IMR-90 (cell line): ENCODE data around the gene ZYX. TPM values are rescaled to one million over a fixed set of nuclear protein-coding genes. Genes with fewer than 3 reads are reported as not detected.
A peak's percentile ranks its signal among the peaks of the same experiment; 100 is the strongest.

Experiments
- ATAC-seq: fragments of 200-7000 bp; cut with Tn5 transposase; 2 replicates; pipeline ENCODE4 v1.9.1; 2020; ENCODE audit warnings: low read depth, mild to moderate bottlenecking, moderate library complexity
- BruUV-seq: library from RNA; stranded (reverse); fragments of 400-500 nt; replicated peaks from 2 replicates; lab custom pipeline; 2021; lab: Mats Ljungman, UMichigan
- CTCF ChIA-PET: fragments of 300-600 bp; formaldehyde crosslinking; extraction: SDS; loops from one replicate; lab custom pipeline; 2021; ENCODE audit warnings: antibody characterized with exemption; lab: Yijun Ruan, JAX
- POLR2A ChIA-PET: fragments of 300-600 bp; sonication (Branson Sonifier 250); formaldehyde crosslinking; loops from one replicate; lab custom pipeline; 2022; ENCODE audit warnings: antibody characterized with exemption; ENCODE audit not compliant: unreplicated experiment; lab: Charles Lee
- DNase-seq: peaks from one replicate; pipeline ENCODE4 v3.0.0; 2013
- H2AFZ ChIP-seq: replicated peaks from 2 replicates; pipeline ENCODE3; 2013; ENCODE audit warnings: low read length, mild to moderate bottlenecking; ENCODE audit not compliant: poor library complexity
- H2AK5ac ChIP-seq: 2 replicates; pipeline ENCODE4 v1.6.1; 2013; ENCODE audit warnings: low read depth, low read length, inconsistent platforms
- H2AK9ac ChIP-seq: replicated peaks from 2 replicates; pipeline ENCODE3; 2013; ENCODE audit warnings: mild to moderate bottlenecking, low read depth, low read length, moderate library complexity; ENCODE audit not compliant: poor library complexity
- H2BK120ac ChIP-seq: 2 replicates; pipeline ENCODE4 v1.6.1; 2013; ENCODE audit warnings: low read depth, low read length, inconsistent platforms
- H2BK15ac ChIP-seq: 3 replicates; pipeline ENCODE4 v1.6.1; 2013; ENCODE audit warnings: low read depth, low read length, inconsistent platforms
- H2BK20ac ChIP-seq: 2 replicates; pipeline ENCODE4 v1.6.1; 2013; ENCODE audit warnings: low read depth, mild to moderate bottlenecking, inconsistent platforms, low read length, moderate library complexity
- H2BK5ac ChIP-seq: 2 replicates; pipeline ENCODE4 v1.6.1; 2013; ENCODE audit warnings: mild to moderate bottlenecking, low read depth, low read length, inconsistent platforms; ENCODE audit not compliant: poor library complexity, severe bottlenecking
- H3K14ac ChIP-seq: replicated peaks from 2 replicates; pipeline ENCODE4 v1.6.1; 2013; ENCODE audit warnings: low read depth, low read length, inconsistent platforms
- H3K18ac ChIP-seq: 2 replicates; pipeline ENCODE4 v1.6.1; 2013; ENCODE audit warnings: low read depth, low read length, control low read depth
- H3K23ac ChIP-seq: 2 replicates; pipeline ENCODE4 v1.6.1; 2013; ENCODE audit warnings: low read depth, low read length, inconsistent platforms
- H3K27ac ChIP-seq: 2 replicates; pipeline ENCODE4 v1.5.1; 2013; ENCODE audit warnings: mild to moderate bottlenecking, control low read depth, low read length; ENCODE audit not compliant: insufficient read depth
- H3K27me3 ChIP-seq: 2 replicates; pipeline ENCODE4 v1.6.1; 2013; ENCODE audit warnings: low read length; ENCODE audit not compliant: control insufficient read depth, insufficient read depth
- H3K36me3 ChIP-seq: 2 replicates; pipeline ENCODE4 v1.6.1; 2013; ENCODE audit warnings: low read length, mixed read lengths; ENCODE audit not compliant: control insufficient read depth, insufficient read depth
- H3K4ac ChIP-seq: 2 replicates; pipeline ENCODE4 v1.6.1; 2013; ENCODE audit warnings: low read depth, low read length, inconsistent platforms
- H3K4me1 ChIP-seq: 2 replicates; pipeline ENCODE4 v1.6.1; 2013; ENCODE audit warnings: low read length, mixed read lengths; ENCODE audit not compliant: control insufficient read depth, insufficient read depth
- H3K4me2 ChIP-seq: 2 replicates; pipeline ENCODE4 v1.6.1; 2013; ENCODE audit warnings: low read depth, mild to moderate bottlenecking, control low read depth, low read length, moderate library complexity
- H3K4me3 ChIP-seq: 2 replicates; pipeline ENCODE4 v1.5.1; 2013; ENCODE audit warnings: low read depth, mild to moderate bottlenecking, control low read depth, low read length, moderate library complexity; ENCODE audit not compliant: insufficient read depth
- H3K56ac ChIP-seq: 2 replicates; pipeline ENCODE4 v1.6.1; 2013; ENCODE audit warnings: low read length, inconsistent platforms; ENCODE audit not compliant: insufficient read depth; ENCODE audit errors: extremely low read depth
- H3K79me1 ChIP-seq, 2 experiments: 2 replicates each; pipeline ENCODE4 v1.6.1; 2013; ENCODE audit warnings: low read length in 2 of 2, inconsistent platforms in 1 of 2, low read depth in 1 of 2
- H3K9ac ChIP-seq: 2 replicates; pipeline ENCODE4 v1.6.1; 2013; ENCODE audit warnings: low read depth, low read length, control low read depth
- H3K9me1 ChIP-seq: 2 replicates; pipeline ENCODE4 v1.6.1; 2013; ENCODE audit warnings: low read length, inconsistent platforms; ENCODE audit not compliant: insufficient read depth
- H3K9me3 ChIP-seq: 2 replicates; pipeline ENCODE4 v1.6.1; 2013; ENCODE audit warnings: low read length; ENCODE audit not compliant: control insufficient read depth, insufficient read depth
- H4K20me1 ChIP-seq: 2 replicates; pipeline ENCODE4 v1.6.1; 2013; ENCODE audit warnings: low read length, inconsistent platforms; ENCODE audit not compliant: insufficient read depth
- H4K5ac ChIP-seq: 2 replicates; pipeline ENCODE4 v1.6.1; 2013; ENCODE audit warnings: mild to moderate bottlenecking, low read depth, low read length, control low read depth
- H4K8ac ChIP-seq, 2 experiments: 2 replicates each; pipeline ENCODE4 v1.6.1; 2013; ENCODE audit warnings: low read depth in 2 of 2, low read length in 2 of 2, control low read depth in 1 of 2, inconsistent platforms in 1 of 2
- H4K91ac ChIP-seq: 2 replicates; pipeline ENCODE4 v1.6.1; 2013; ENCODE audit warnings: low read depth, low read length, inconsistent platforms; ENCODE audit not compliant: insufficient read depth
- FOS ChIP-seq: fragments of 150-350 bp; IDR thresholded peaks from 2 replicates; pipeline ENCODE4 v1.6.1; 2016; ENCODE audit warnings: low read depth, low read length
- RFX5 ChIP-seq: IDR thresholded peaks from 2 replicates; pipeline ENCODE4 v1.8.0; 2012; ENCODE audit warnings: low read depth, mild to moderate bottlenecking, low read length, moderate library complexity
- SMC3 ChIP-seq: fragments of 150-350 bp; IDR thresholded peaks from 2 replicates; pipeline ENCODE4 v1.6.1; 2016; ENCODE audit warnings: low read depth, mild to moderate bottlenecking, antibody characterized with exemption, low read length, moderate library complexity
- WGBS, 2 experiments: methylation state at CpG; one replicate each; pipeline versions ENCODE4 v1.1.5 to v1.1.7; 2013; ENCODE audit warnings: missing lambda C conversion rate in 2 of 2; ENCODE audit not compliant: insufficient read length in 1 of 2; ENCODE audit errors: extremely low coverage in 2 of 2; 5-methylcytosine and 5-hydroxymethylcytosine counted together
- dilution Hi-C: fragments of 300-500 bp; cut with HindIII; formaldehyde crosslinking; loops from one replicate; pipeline ENCODE4 v1.14.3; 2018; ENCODE audit warnings: low sequenced_read_pairs; ENCODE audit not compliant: unreplicated experiment
- in situ Hi-C: fragments of 300-500 bp; cut with MboI; formaldehyde crosslinking; loops from 3 replicates; pipeline ENCODE4 v1.14.3; 2019; ENCODE audit warnings: low sequenced_read_pairs, inconsistent platforms, mixed read lengths
- intact Hi-C: fragments of 100-400 bp; cut with micrococcal nuclease; formaldehyde crosslinking; loops from 2 replicates; pipeline ENCODE4 v1.10.0; 2022
- polyA plus RNA-seq, 3 experiments: library from polyadenylated mRNA; depleted of rRNA; stranded (reverse); fragments of >200 nt; gene quantifications; 2 replicates each; pipeline ENCODE4 v1.2.3, GENCODE V29; 2012; ENCODE audit warnings: low replicate concordance in 1 of 3
- total RNA-seq: library from RNA; depleted of rRNA; stranded (reverse); fragments of >200 nt; gene quantifications from 2 replicates; pipeline ENCODE4 v1.2.3, GENCODE V29; 2012

The ZYX gene
- total and polyA plus RNA-seq, 2 of the 4 experiments (the other 2 are of a cell fraction): 22.6 to 334 TPM

GRCh38 chr7:143405173-143406001 is 24.2 kb downstream of the ZYX start:
- Histone ChIP-seq H2BK20ac (no peak overlapping the region), H3K23ac (no peak overlapping the region), H3K27me3 (peaks cover 8% of the 10 kb centered on the region), H3K9ac (no peak overlapping the region), H4K20me1 (no peaks in the 10 kb centered on the region), H2AFZ (no peak overlapping the region), H3K18ac (no peak overlapping the region), H3K4ac (no peak overlapping the region), H2BK5ac (no peak overlapping the region), H4K91ac (no peak overlapping the region), H3K14ac (no peak overlapping the region), H3K9me1 (no peaks in the 10 kb centered on the region), H2BK15ac (no peak overlapping the region), H3K27ac (peak overlapping the region; percentile 21; the same call in 1 of the 2 replicates), H3K79me1 (no peaks in the 10 kb centered on the region), H3K9me3 (no peaks in the 10 kb centered on the region), H2AK5ac (no peak overlapping the region), H2BK120ac (no peak overlapping the region), H4K5ac (no peak overlapping the region), H3K4me3 (no peak overlapping the region), H3K56ac (no peak overlapping the region), H2AK9ac (no peak overlapping the region), H3K4me1 (peaks cover 9% of the 10 kb centered on the region; the same call in 1 of the 2 replicates), H3K36me3 (no peaks in the 10 kb centered on the region), H4K8ac (no peak overlapping the region), H3K4me2 (peak overlapping the region; percentile 10; the same call in 1 of the 2 replicates)
- in situ Hi-C loops (no loop called here), dilution Hi-C loops (no loop called here), intact Hi-C loops (no loop called here)
- 20% methylated on average over 2 of the region's 9 CpGs; no CpG with 5 or more reads in 1 of the 2 experiments for WGBS, 2 experiments
- ChIA-PET CTCF (interaction anchor here (1.0 to 2.6 kb wide), 3 partner anchors 11 to 165 kb away, joined by 3 to 9 read pairs (median 4); no protein-coding TSS in a partner anchor), POLR2A (interaction anchor here (1.1 kb wide), 1 partner anchor 10 kb away, joined by 3 read pairs; no protein-coding TSS in a partner anchor)
- no peak for TF ChIP-seq FOS
- TF ChIP-seq SMC3: no peak
- TF ChIP-seq RFX5: no peak
- DNase-seq (peak; percentile 60), ATAC-seq (peak; percentile 53)
- no TSS peak for BruUV-seq
